Gastroesophageal sphincter (tissue), 3 donors: ENCODE results near the gene HNRNPM.

Experiments used
- CTCF ChIP-seq, 4 experiments: fragments of 200-600 bp in 2 of 4; fragments of 450-650 bp in 2 of 4; sonication (generic) in 1 of 4; IDR thresholded peaks; one replicate each; pipeline ENCODE4 v1.5.1; 2017 to 2019; ENCODE audit warnings: antibody characterized with exemption in 4 of 4, mild to moderate bottlenecking in 2 of 4, moderate library complexity in 2 of 4
- EP300 ChIP-seq: sonication (generic); formaldehyde crosslinking; IDR thresholded peaks from one replicate; pipeline ENCODE4 v1.6.1; 2017; ENCODE audit warnings: antibody characterized with exemption, mild to moderate bottlenecking
- POLR2A ChIP-seq, 2 donors: fragments of 450-650 bp; IDR thresholded peaks; one replicate each; pipeline ENCODE4 v1.6.1; 2017; ENCODE audit warnings: antibody characterized with exemption in 2 of 2, mild to moderate bottlenecking in 2 of 2, moderate library complexity in 1 of 2
- POLR2AphosphoS5 ChIP-seq: sonication (generic); formaldehyde crosslinking; IDR thresholded peaks from one replicate; pipeline ENCODE4 v1.6.1; 2017; ENCODE audit warnings: antibody characterized with exemption

GRCh38 chr19:8457209-8457608 is 12.4 kb downstream of the HNRNPM start:
- peak in 1 of 4 experiments; percentile 15 for TF ChIP-seq CTCF (IDR thresholded peaks at IDR 0.05)
- no peak for TF ChIP-seq POLR2AphosphoS5
- TF ChIP-seq POLR2A (IDR thresholded peaks at IDR 0.05) = no peak
- TF ChIP-seq EP300 = no peak
